C4-2B (cell line): ENCODE data around the gene SFMBT2.

Experiments used
- ZFX ChIP-seq: fragments of 450-650 bp; IDR thresholded peaks from 2 replicates; pipeline ENCODE4 v1.6.1; 2017
- TF ChIP-seq, protein P1 (sequence below): fragments of 450-650 bp; conservative IDR thresholded peaks from 2 replicates; pipeline ENCODE4 v1.5.1; 2017; ENCODE audit warnings: mild to moderate bottlenecking

GRCh38 chr10:7117806-7118674, 292.8 kb downstream of the SFMBT2 start:
- TF ChIP-seq, protein P1, sequence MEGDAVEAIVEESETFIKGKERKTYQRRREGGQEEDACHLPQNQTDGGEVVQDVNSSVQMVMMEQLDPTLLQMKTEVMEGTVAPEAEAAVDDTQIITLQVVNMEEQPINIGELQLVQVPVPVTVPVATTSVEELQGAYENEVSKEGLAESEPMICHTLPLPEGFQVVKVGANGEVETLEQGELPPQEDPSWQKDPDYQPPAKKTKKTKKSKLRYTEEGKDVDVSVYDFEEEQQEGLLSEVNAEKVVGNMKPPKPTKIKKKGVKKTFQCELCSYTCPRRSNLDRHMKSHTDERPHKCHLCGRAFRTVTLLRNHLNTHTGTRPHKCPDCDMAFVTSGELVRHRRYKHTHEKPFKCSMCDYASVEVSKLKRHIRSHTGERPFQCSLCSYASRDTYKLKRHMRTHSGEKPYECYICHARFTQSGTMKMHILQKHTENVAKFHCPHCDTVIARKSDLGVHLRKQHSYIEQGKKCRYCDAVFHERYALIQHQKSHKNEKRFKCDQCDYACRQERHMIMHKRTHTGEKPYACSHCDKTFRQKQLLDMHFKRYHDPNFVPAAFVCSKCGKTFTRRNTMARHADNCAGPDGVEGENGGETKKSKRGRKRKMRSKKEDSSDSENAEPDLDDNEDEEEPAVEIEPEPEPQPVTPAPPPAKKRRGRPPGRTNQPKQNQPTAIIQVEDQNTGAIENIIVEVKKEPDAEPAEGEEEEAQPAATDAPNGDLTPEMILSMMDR: no peak
- no peak for TF ChIP-seq ZFX
